Measurements from ENCODE around the gene S100G.

- no peak for TF ChIP-seq POLR2A (IDR thresholded peaks at IDR 0.05; ENCODE audit: low read depth, low read length)
- no peak for TF ChIP-seq CTCF (conservative IDR thresholded peaks at IDR 0.05; ENCODE audit: low read depth, low read length)
- no peak for TF ChIP-seq RFX5 (IDR thresholded peaks at IDR 0.05; ENCODE audit: low read depth, low read length)
- no peak for TF ChIP-seq ELK1 (IDR thresholded peaks at IDR 0.05; ENCODE audit: borderline replicate concordance, low read depth, low read length)
- TF ChIP-seq MXI1 (IDR thresholded peaks at IDR 0.05; ENCODE audit: borderline replicate concordance, low read depth, low read length) = no peak
- no peak for TF ChIP-seq RCOR1 (IDR thresholded peaks at IDR 0.05; ENCODE audit: insufficient replicate concordance, low read length)
- TF ChIP-seq BHLHE40 (IDR thresholded peaks at IDR 0.05; ENCODE audit: low read depth, low read length) = no peak
- no peak for TF ChIP-seq USF2 (IDR thresholded peaks at IDR 0.05; ENCODE audit: low read depth, low read length)
Observed at GRCh38 chrX:16651391-16652024, 1.6 kb downstream of the S100G start.
